Naive thymus-derived CD8-positive, alpha-beta T cell (primary cell): ENCODE data around the gene TIMD4. TPM values are rescaled to one million over a fixed set of nuclear protein-coding genes. Genes with fewer than 3 reads are reported as not detected.

Experiments
- ATAC-seq, 2 donors: fragments of 150-1000 bp; cut with Tn5 transposase in 1 of 2; sonication (Bioruptor Pico), chemical (Tn5 transposase) in 1 of 2; 1 replicate in 1 of 2; 2 replicates in 1 of 2; pipeline ENCODE4 v1.10.0; 2021; ENCODE audit warnings: mild to moderate bottlenecking in 2 of 2, moderate library complexity in 2 of 2
- POLR2A ChIA-PET: fragments of 350-600 bp; sonication (Branson Sonifier 250); formaldehyde crosslinking; loops from one replicate; lab custom pipeline; 2021; ENCODE audit warnings: antibody characterized with exemption; lab: Charles Lee
- DNase-seq, 10 donors: peaks; one replicate each; pipeline versions ENCODE4 v3.0.0 to v3.0.0-alpha.2; 2020 to 2022
- H3K27ac Mint-ChIP-seq, 10 donors: one replicate each; pipeline ENCODE4 v1.8.0; 2020 to 2022; ENCODE audit warnings: mild to moderate bottlenecking in 10 of 10, mixed read lengths in 10 of 10, moderate library complexity in 4 of 10, inconsistent platforms in 1 of 10
- H3K27me3 Mint-ChIP-seq, 5 donors: one replicate each; pipeline ENCODE4 v1.8.0; 2021 to 2022; ENCODE audit warnings: mixed read lengths in 5 of 5
- H3K36me3 Mint-ChIP-seq, 3 donors: one replicate each; pipeline ENCODE4 v1.8.0; 2020 to 2022; ENCODE audit warnings: mixed read lengths in 3 of 3, mild to moderate bottlenecking in 2 of 3, inconsistent platforms in 1 of 3
- H3K4me1 Mint-ChIP-seq, 4 donors: one replicate each; pipeline ENCODE4 v1.8.0; 2021 to 2022; ENCODE audit warnings: mixed read lengths in 4 of 4
- H3K4me3 Mint-ChIP-seq, 10 donors: one replicate each; pipeline ENCODE4 v1.8.0; 2020 to 2022; ENCODE audit warnings: mild to moderate bottlenecking in 10 of 10, mixed read lengths in 10 of 10, moderate library complexity in 6 of 10, inconsistent platforms in 1 of 10
- H3K9me3 Mint-ChIP-seq, 9 donors: one replicate each; pipeline ENCODE4 v1.8.0; 2020 to 2022; ENCODE audit warnings: mixed read lengths in 9 of 9, mild to moderate bottlenecking in 3 of 9, inconsistent platforms in 1 of 9, moderate library complexity in 1 of 9
- polyA plus RNA-seq, 3 donors: library from polyadenylated mRNA; unstranded; fragments of 300-500 nt; fragmentation: Illumina TruSeq; gene quantifications; one replicate each; pipeline ENCODE4 v1.2.3, GENCODE V29; 2021
- total RNA-seq, 8 experiments: library from RNA in 2 of 8; stranded (reverse) in 2 of 8; gene quantifications; one replicate each; pipeline ENCODE4 v1.2.3 and lab custom pipeline; 2021 to 2026

Gene TIMD4
- total and polyA plus RNA-seq, 5 experiments from 2014 or later: 0.95 to 26.5 (median 3.4) TPM

DNA sequence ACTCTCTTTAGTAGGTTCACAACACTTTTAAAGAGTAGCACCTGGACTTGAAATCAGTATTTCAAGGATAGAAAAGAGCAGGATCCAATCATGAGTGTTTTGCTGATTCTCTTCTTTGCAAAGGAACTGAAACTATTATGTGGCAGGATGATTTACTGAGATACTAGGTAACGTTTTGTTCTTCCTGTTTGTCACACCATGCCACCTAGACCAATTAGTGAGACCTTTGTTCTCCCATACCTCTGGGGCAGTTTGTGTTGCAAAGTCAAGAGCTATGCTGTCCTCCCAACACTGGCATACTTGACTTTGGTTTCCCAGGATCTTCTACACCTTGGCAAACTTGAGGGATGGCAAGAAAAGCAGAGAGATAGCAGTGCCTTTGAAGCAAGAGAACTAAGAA, 69.5 kb downstream of the TIMD4 start:
- DNase-seq: no peak
- peaks cover 0 to 4% (median 0%) of the 10 kb centered on the region in 5 donors for H3K27me3 Mint-ChIP-seq
- peak overlapping the region in 2 of 10 donors; percentile 6 to 19 for H3K4me3 Mint-ChIP-seq

DNA sequence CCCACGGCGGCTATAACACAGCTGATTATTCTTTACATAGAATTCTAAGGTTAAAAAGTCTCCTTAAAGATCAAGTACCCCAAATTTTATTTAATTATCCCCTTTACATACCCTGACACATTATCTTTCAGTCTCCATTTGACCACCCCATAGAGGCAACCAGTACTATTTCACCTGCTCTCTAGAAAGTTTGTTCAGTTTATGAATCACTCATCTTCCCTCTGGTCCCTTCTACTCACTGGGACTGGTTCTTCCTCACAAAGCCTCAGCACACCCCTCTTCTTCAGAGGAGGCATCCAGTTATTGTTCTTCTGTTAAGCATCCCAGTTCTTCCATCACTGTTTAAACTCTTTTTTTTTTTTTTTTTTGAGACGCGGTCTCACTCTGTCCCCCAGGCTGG, 70.2 kb downstream of the TIMD4 start:
- no peak for DNase-seq
- H3K36me3 Mint-ChIP-seq: no peaks in the 10 kb centered on the region
- peak overlapping the region in 6 of 10 donors; percentile 4 to 84 (median 54) for H3K27ac Mint-ChIP-seq
- H3K9me3 Mint-ChIP-seq: no peaks in the 10 kb centered on the region
- no peak for ATAC-seq
- H3K4me1 Mint-ChIP-seq: peaks cover 10 to 28% (median 24%) of the 10 kb centered on the region in 4 donors
- H3K27me3 Mint-ChIP-seq: peaks cover 0 to 4% (median 0%) of the 10 kb centered on the region in 5 donors
- POLR2A ChIA-PET: no interaction called here
- H3K4me3 Mint-ChIP-seq: peak overlapping the region in 1 of 10 donors; percentile 35

More for the DNA sequence above, 69.5 kb downstream of the TIMD4 start:
- Mint-ChIP-seq H3K4me1 (peaks cover 10 to 28% (median 24%) of the 10 kb centered on the region in 4 donors), H3K27ac (peak overlapping the region in 4 of 10 donors; percentile 14 to 65 (median 42)), H3K36me3 (no peaks in the 10 kb centered on the region), H3K9me3 (no peaks in the 10 kb centered on the region)
- ATAC-seq: no peak
- POLR2A ChIA-PET: interaction anchor here (1.6 kb wide), 1 partner anchor 18 kb away, joined by 4 read pairs; no protein-coding TSS in a partner anchor

DNA sequence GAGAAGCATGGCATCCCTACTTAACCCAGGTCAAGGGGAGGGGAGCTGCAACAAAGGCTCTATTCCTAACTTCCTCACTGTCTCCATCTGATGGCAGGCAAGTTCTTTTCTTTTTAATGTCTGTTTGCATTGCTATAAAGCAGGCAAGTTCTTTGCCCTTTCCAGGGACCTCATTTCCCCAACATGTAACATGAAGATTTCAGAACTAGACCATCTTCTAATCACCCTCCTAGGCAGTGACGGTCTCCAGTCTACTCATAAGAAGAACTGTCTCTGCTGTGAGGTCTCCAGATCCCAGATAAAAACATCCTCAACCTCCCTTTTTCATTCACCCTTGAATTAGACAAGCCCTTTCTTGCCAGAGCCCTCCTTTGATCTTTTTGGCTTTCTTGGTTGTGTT, 70.8 kb downstream of the TIMD4 start:
- POLR2A ChIA-PET: no interaction called here
- Mint-ChIP-seq H3K4me1 (peaks cover 10 to 28% (median 24%) of the 10 kb centered on the region in 4 donors), H3K27ac (peak overlapping the region in 7 of 10 donors; percentile 9 to 51 (median 26)), H3K9me3 (no peaks in the 10 kb centered on the region), H3K36me3 (no peaks in the 10 kb centered on the region), H3K27me3 (peaks cover 0 to 4% (median 0%) of the 10 kb centered on the region in 5 donors), H3K4me3 (peak overlapping the region in 1 of 10 donors; percentile 4)
- ATAC-seq: no peak
- peak in 1 of 10 donors; percentile 7 for DNase-seq

DNA sequence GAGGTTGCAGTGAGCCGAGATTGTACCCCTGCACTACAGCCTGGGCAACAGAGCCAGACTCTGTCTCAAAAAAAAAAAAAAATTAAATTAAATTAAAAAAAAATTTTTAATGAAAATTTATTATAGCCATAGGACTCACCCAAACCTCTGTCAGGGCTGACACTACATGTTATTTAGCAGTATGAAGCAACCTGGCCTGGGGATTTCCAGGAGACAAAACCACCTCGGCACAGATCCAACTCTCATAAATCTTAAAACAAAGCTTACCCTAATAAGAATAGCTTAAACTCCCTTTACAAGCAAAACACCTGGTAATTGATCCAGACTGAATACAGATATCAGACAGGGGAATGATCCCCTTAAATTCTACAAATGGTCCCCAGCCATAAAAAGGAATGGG, 74.5 kb downstream of the TIMD4 start:
- H3K27me3 Mint-ChIP-seq: peaks cover 0 to 6% (median 1%) of the 10 kb centered on the region in 5 donors
- H3K27ac Mint-ChIP-seq: no peak overlapping the region
- no peaks in the 10 kb centered on the region for H3K36me3 Mint-ChIP-seq
- no peak overlapping the region for H3K4me3 Mint-ChIP-seq
- no peak for DNase-seq
- POLR2A ChIA-PET: interaction anchor here (0.7 kb wide), 1 partner anchor 855 kb away, joined by 3 read pairs; the partner anchor contains the start of gene LSM11
- peaks cover 7 to 30% (median 19%) of the 10 kb centered on the region in 4 donors for H3K4me1 Mint-ChIP-seq
- H3K9me3 Mint-ChIP-seq: no peaks in the 10 kb centered on the region
- ATAC-seq: no peak

DNA sequence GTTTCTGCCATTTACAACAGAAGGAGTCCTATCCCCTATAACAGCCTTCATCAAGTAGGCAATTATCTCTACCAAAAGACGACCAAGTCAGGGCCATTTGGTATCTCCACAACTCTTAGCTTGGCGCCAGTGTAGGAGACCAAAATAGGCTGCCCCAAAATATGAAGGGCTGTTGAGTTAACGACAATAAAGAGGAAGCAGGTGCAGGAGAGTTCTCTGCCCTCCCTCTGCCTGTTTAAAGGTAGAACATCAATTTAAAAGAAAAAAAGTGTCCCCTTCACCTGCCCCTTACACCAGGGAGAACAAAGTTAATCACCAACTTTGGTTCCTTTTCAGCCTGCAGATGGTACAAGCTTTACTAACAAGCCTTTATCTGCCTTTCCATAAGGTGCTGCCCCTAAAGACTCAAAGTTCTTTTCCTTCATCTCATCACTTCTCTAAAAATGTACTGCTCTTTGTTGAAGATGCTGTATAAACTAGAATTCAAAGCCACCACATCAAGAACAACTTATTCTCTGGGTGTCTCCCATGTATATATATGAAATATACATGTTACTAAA, 79.6 kb downstream of the TIMD4 start:
- POLR2A ChIA-PET: no interaction called here
- H3K4me3 Mint-ChIP-seq: no peak overlapping the region
- no peaks in the 10 kb centered on the region for H3K9me3 Mint-ChIP-seq
- no peak for ATAC-seq
- DNase-seq: peak in 1 of 10 donors; percentile 4
- H3K36me3 Mint-ChIP-seq: peaks cover 0 to 4% (median 0%) of the 10 kb centered on the region in 3 donors
- H3K27me3 Mint-ChIP-seq: peaks cover 0 to 10% (median 2%) of the 10 kb centered on the region in 5 donors
- no peak overlapping the region for H3K27ac Mint-ChIP-seq
- peaks cover 2 to 11% (median 6%) of the 10 kb centered on the region in 4 donors for H3K4me1 Mint-ChIP-seq

DNA sequence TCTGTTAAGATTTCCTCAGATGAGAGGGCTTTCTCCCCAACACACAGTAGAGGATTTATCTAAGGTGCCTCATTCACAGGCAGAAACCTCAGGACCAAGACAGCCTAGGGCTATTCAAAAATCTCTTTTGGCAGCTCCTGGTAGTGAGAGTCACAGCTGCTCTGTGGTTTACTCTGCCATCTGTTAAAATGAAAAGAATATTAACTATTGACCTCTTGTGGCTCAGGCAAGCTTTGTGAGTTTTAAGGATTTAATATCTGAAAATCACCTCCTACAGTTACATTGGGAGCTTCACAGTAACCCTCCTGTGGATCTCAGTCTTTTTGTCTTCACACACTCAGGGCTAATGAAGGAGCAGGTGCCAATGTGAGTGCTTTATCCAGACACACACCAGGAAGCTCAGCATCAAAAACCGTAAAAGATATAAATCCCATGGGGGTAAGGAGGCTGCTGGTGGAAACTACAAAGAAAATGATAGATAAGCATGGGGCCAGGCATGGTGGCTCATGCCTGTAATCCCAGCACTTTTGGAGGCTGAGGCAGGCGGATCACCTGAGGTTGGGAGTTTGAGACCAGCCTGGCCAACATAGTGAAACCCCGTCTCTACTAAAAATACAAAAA, 83.3 kb downstream of the TIMD4 start:
- Mint-ChIP-seq H3K36me3 (peaks cover 0 to 4% (median 3%) of the 10 kb centered on the region in 3 donors), H3K27me3 (peaks cover 0 to 5% (median 0%) of the 10 kb centered on the region in 5 donors), H3K9me3 (peaks cover 0 to 1% (median 0%) of the 10 kb centered on the region in 9 donors), H3K27ac (no peak overlapping the region), H3K4me3 (no peak overlapping the region), H3K4me1 (peaks cover 2 to 11% (median 6%) of the 10 kb centered on the region in 4 donors)
- no peak for DNase-seq
- no peak for ATAC-seq
- POLR2A ChIA-PET: no interaction called here

DNA sequence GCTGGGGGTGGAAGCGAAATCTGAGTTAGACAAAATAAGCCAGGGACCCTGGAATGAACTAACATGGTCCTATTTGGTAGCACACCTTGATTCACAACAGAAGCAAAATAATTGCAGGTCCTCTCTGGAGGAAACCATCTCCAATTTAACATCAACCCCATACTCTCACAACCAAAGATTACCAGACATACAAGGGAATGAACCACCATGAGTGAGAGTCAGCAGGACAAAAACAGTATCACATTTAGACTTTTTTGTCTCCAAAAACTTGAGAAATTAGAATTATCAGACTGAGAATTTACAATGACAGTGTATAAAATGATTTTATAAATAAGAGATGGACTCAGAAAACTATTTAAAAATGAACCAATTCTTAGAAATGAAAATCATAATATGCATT, 91.8 kb downstream of the TIMD4 start:
- H3K27ac Mint-ChIP-seq: no peak overlapping the region
- peaks cover 5 to 28% (median 14%) of the 10 kb centered on the region in 9 donors for H3K9me3 Mint-ChIP-seq
- H3K36me3 Mint-ChIP-seq: peaks cover 0 to 17% (median 16%) of the 10 kb centered on the region in 3 donors
- POLR2A ChIA-PET: no interaction called here
- ATAC-seq: no peak
- no peaks in the 10 kb centered on the region for H3K4me1 Mint-ChIP-seq
- H3K27me3 Mint-ChIP-seq: peaks cover 0 to 2% (median 0%) of the 10 kb centered on the region in 5 donors
- H3K4me3 Mint-ChIP-seq: no peak overlapping the region
- DNase-seq: no peak

DNA sequence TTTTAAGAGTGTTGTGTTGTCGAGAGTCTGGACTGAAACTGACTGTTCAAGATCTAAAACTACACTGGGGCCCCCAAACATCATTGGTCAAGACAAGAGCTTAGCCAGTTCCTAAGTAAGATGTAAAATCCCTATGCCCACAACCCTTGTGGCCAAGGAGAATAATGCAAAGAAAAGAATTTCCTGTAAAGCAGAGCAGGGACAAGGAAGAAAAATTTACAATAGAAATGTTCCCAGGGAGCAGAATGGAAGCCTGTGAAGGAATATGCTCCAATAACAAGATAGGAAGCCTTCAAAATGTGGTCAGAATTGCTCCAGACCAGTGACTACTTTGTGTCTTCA, 92.6 kb downstream of the TIMD4 start:
- peaks cover 0 to 17% (median 16%) of the 10 kb centered on the region in 3 donors for H3K36me3 Mint-ChIP-seq
- POLR2A ChIA-PET: no interaction called here
- H3K27ac Mint-ChIP-seq: peak overlapping the region in 1 of 10 donors; percentile 64
- DNase-seq (no peak), ATAC-seq (no peak)
- peaks cover 0 to 2% (median 0%) of the 10 kb centered on the region in 5 donors for H3K27me3 Mint-ChIP-seq
- peaks cover 5 to 28% (median 14%) of the 10 kb centered on the region in 9 donors for H3K9me3 Mint-ChIP-seq
- no peak overlapping the region for H3K4me3 Mint-ChIP-seq
- peaks cover 0 to under 1% (median 0%) of the 10 kb centered on the region in 4 donors for H3K4me1 Mint-ChIP-seq

Other genes starting within 250 kb of the TIMD4 start
- gene PPP1R2B, start 112.9 kb downstream of the TIMD4 start, total RNA-seq: under 1 TPM; 0.33 to 0.39 TPM
- under 1 TPM; 0.09 to 0.17 (median 0.11) TPM for gene PPP1R2B, start 112.9 kb downstream of the TIMD4 start, polyA plus RNA-seq
- 10 to 100 TPM; 26.5 to 30.2 TPM for gene HAVCR1, start 95.9 kb upstream of the TIMD4 start, total RNA-seq
- gene HAVCR1, start 95.9 kb upstream of the TIMD4 start, polyA plus RNA-seq: 1 to 10 TPM; 2.3 to 4.7 (median 4.6) TPM
- gene HAVCR2, start 145.8 kb upstream of the TIMD4 start, total RNA-seq: 1 to 10 TPM; 5.4 to 8.1 TPM
- gene HAVCR2, start 145.8 kb upstream of the TIMD4 start, polyA plus RNA-seq: 1 to 10 TPM; 4.4 to 8.9 (median 5.4) TPM
- 10 to 100 TPM; 18.2 to 18.7 TPM for gene MED7, start 179.6 kb upstream of the TIMD4 start, total RNA-seq
- gene MED7, start 179.6 kb upstream of the TIMD4 start, polyA plus RNA-seq: 10 to 100 TPM; 12.0 to 18.2 (median 15.0) TPM
- not detected for gene GARIN3, start 203.0 kb upstream of the TIMD4 start, total RNA-seq
- gene GARIN3, start 203.0 kb upstream of the TIMD4 start, polyA plus RNA-seq: not detected
- 100 to 1,000 TPM; 477 to 490 TPM for gene ITK, start 217.6 kb upstream of the TIMD4 start, total RNA-seq
- 100 to 1,000 TPM; 109 to 231 (median 148) TPM for gene ITK, start 217.6 kb upstream of the TIMD4 start, polyA plus RNA-seq